Keratinocyte (primary cell): ENCODE measurements around the gene ZFP64. TPM values are rescaled to one million over a fixed set of nuclear protein-coding genes. Genes with fewer than 3 reads are reported as not detected.

Experiments
- DNase-seq: peaks from one replicate; pipeline ENCODE4 v3.0.0-alpha.2; 2011; ENCODE audit warnings: low read depth, missing footprints, low spot score
- FAIRE-seq: peaks from 2 replicates; lab custom pipeline; 2011; peaks lifted over from hg19 to GRCh38; lab: Jason Lieb, UNC
- H2AFZ ChIP-seq: 2 replicates; pipeline ENCODE4 v1.6.0; 2012; ENCODE audit warnings: low read length, control low read depth, inconsistent platforms; ENCODE audit not compliant: control insufficient read depth
- H3K27ac ChIP-seq: 2 replicates; pipeline ENCODE4 v1.5.1; 2011; ENCODE audit warnings: low read length; ENCODE audit not compliant: control insufficient read depth, insufficient read depth
- H3K27me3 ChIP-seq: 3 replicates; pipeline ENCODE4 v1.6.0; 2011; ENCODE audit warnings: low read length; ENCODE audit not compliant: control insufficient read depth, insufficient read depth; ENCODE audit errors: extremely low read depth
- H3K36me3 ChIP-seq, 2 experiments: 2 replicates in 1 of 2; 3 replicates in 1 of 2; pipeline ENCODE4 v1.5.1; 2011; ENCODE audit warnings: low read length in 2 of 2, mild to moderate bottlenecking in 1 of 2; ENCODE audit not compliant: control insufficient read depth in 2 of 2, insufficient read depth in 2 of 2; ENCODE audit errors: extremely low read depth in 1 of 2
- H3K4me1 ChIP-seq: 3 replicates; pipeline ENCODE4 v1.5.1; 2011; ENCODE audit warnings: low read length; ENCODE audit not compliant: control insufficient read depth, insufficient read depth; ENCODE audit errors: extremely low read depth
- H3K4me2 ChIP-seq: 3 replicates; pipeline ENCODE4 v1.6.0; 2011; ENCODE audit warnings: low read depth, low read length; ENCODE audit not compliant: control insufficient read depth, insufficient read depth; ENCODE audit errors: extremely low read depth
- H3K4me3 ChIP-seq, 3 experiments: fragments of 200-600 bp in 1 of 3; sonication (generic) in 1 of 3; 2 replicates in 2 of 3; 3 replicates in 1 of 3; pipeline ENCODE4 v1.5.1; 2011 to 2016; ENCODE audit warnings: low read length in 3 of 3, mild to moderate bottlenecking in 3 of 3, control low read depth in 2 of 3, inconsistent platforms in 1 of 3, low read depth in 1 of 3, mixed read lengths in 1 of 3, mixed run types in 1 of 3, moderate library complexity in 1 of 3; ENCODE audit not compliant: control insufficient read depth in 2 of 3, insufficient read depth in 2 of 3; ENCODE audit errors: extremely low read depth in 1 of 3
- H3K79me2 ChIP-seq: 2 replicates; pipeline ENCODE4 v1.6.0; 2012; ENCODE audit warnings: low read length; ENCODE audit not compliant: control insufficient read depth, insufficient read depth
- H3K9ac ChIP-seq: 3 replicates; pipeline ENCODE4 v1.6.0; 2011; ENCODE audit warnings: low read length; ENCODE audit not compliant: control insufficient read depth, insufficient read depth; ENCODE audit errors: extremely low read depth
- H3K9me1 ChIP-seq: 3 replicates; pipeline ENCODE4 v1.6.0; 2011; ENCODE audit warnings: low read length; ENCODE audit not compliant: control insufficient read depth, insufficient read depth; ENCODE audit errors: extremely low read depth
- H3K9me3 ChIP-seq: 2 replicates; pipeline ENCODE4 v1.5.1; 2012; ENCODE audit warnings: low read depth, low read length; ENCODE audit not compliant: control insufficient read depth
- H4K20me1 ChIP-seq: 3 replicates; pipeline ENCODE4 v1.6.0; 2011; ENCODE audit warnings: low read length; ENCODE audit not compliant: control insufficient read depth, insufficient read depth; ENCODE audit errors: extremely low read depth
- EZH2 ChIP-seq: IDR thresholded peaks from one replicate; pipeline ENCODE4 v1.6.1; 2012; ENCODE audit warnings: inconsistent platforms, mild to moderate bottlenecking, low read length, moderate library complexity
- dilution Hi-C: fragments of 300-500 bp; cut with MboI; formaldehyde crosslinking; loops from one replicate; pipeline ENCODE4 v1.7.0; 2020; ENCODE audit warnings: low sequenced_read_pairs; ENCODE audit not compliant: extremely low pct_ligation_motif_present
- polyA plus RNA-seq, 5 experiments: library from polyadenylated mRNA; depleted of rRNA in 3 of 5; stranded (reverse) in 3 of 5; stranded (forward) in 1 of 5; unstranded in 1 of 5; fragments of >200 nt; gene quantifications; 1 replicate in 1 of 5; 2 replicates in 3 of 5; 3 replicates in 1 of 5; pipeline versions ENCODE4 v1.2.1 to v1.2.3, GENCODE V29; 2011 to 2012; ENCODE audit warnings: missing spikeins in 2 of 5, low read depth in 1 of 5, low replicate concordance in 1 of 5
- TF ChIP-seq, protein P1 (sequence below), 3 experiments: IDR thresholded peaks in 1 of 3; conservative IDR thresholded peaks in 1 of 3; optimal IDR thresholded peaks in 1 of 3; 2 replicates in 2 of 3; 3 replicates in 1 of 3; pipeline versions ENCODE3 to v1.5.1; 2011; ENCODE audit warnings: low read length in 3 of 3, mild to moderate bottlenecking in 3 of 3, moderate library complexity in 2 of 3, control low read depth in 1 of 3, inconsistent platforms in 1 of 3; ENCODE audit not compliant: insufficient read depth in 2 of 3; ENCODE audit errors: extremely low read depth in 1 of 3

ZFP64 gene
- polyA plus RNA-seq, 1 donor (not counting 4 experiments of a cell fraction or from before 2014, with no cell fraction given) = 27.9 TPM

DNA sequence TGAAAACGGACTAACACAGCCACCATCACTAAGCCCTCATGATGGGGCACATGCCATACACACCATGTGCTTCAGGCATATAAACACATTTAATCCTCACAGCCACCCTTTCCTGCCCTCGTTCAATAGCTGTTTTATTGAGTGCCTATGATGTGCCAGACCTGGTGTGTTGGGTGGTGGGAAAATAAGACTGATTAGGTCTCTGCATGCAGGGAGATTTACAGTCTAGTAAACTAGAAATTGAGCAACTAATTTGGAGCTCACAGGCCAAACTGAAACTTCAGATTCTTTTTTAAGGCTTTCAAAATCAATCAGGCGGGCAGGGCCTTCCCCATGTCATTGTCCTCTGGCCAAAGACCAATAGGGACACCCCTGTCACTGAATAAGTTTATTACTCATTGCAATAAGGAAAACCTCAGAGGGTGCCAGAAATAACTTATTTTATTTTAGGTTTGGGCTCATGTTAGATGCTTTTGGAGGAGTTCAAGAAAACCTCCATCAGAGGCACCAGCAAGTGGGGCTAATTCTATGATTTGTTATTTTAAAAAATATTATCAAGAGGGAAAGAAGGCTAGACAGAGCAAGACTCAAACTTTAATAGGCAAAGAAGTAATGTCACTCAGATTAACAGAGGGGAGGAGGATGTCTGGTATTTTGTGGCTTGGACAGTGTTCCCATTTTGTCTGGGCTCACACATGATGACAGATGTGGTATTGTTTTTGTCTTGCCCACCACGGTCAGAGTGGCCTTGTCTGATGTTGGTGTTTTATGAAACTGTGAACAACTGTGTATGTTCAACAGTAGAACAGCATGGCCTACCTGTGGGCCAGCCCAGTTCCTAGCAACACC, 12.0 kb downstream of the ZFP64 start:
- no peak overlapping the region for H3K27ac ChIP-seq
- H3K9me1 ChIP-seq = no peaks in the 10 kb centered on the region
- dilution Hi-C loops = no loop called here
- H3K9me3 ChIP-seq = no peaks in the 10 kb centered on the region
- FAIRE-seq = no peak
- H2AFZ ChIP-seq = no peak overlapping the region
- no peak overlapping the region for H3K4me2 ChIP-seq
- TF ChIP-seq, protein P1, sequence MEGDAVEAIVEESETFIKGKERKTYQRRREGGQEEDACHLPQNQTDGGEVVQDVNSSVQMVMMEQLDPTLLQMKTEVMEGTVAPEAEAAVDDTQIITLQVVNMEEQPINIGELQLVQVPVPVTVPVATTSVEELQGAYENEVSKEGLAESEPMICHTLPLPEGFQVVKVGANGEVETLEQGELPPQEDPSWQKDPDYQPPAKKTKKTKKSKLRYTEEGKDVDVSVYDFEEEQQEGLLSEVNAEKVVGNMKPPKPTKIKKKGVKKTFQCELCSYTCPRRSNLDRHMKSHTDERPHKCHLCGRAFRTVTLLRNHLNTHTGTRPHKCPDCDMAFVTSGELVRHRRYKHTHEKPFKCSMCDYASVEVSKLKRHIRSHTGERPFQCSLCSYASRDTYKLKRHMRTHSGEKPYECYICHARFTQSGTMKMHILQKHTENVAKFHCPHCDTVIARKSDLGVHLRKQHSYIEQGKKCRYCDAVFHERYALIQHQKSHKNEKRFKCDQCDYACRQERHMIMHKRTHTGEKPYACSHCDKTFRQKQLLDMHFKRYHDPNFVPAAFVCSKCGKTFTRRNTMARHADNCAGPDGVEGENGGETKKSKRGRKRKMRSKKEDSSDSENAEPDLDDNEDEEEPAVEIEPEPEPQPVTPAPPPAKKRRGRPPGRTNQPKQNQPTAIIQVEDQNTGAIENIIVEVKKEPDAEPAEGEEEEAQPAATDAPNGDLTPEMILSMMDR (optimal IDR thresholded peaks at IDR 0.05 in 1 of 3, IDR thresholded peaks at IDR 0.05 in 1 of 3, conservative IDR thresholded peaks at IDR 0.05 in 1 of 3; ENCODE audit: extremely low read depth in 1 of 3, insufficient read depth in 2 of 3, low read length in 3 of 3) = no peak
- no peak for TF ChIP-seq EZH2
- H3K36me3 ChIP-seq = peaks cover 8% of the 10 kb centered on the region in 2 experiments
- no peak for DNase-seq
- no peaks in the 10 kb centered on the region for H3K79me2 ChIP-seq
- H3K4me3 ChIP-seq = no peak overlapping the region
- H3K27me3 ChIP-seq = no peaks in the 10 kb centered on the region
- H4K20me1 ChIP-seq = no peaks in the 10 kb centered on the region
- no peak overlapping the region for H3K9ac ChIP-seq
- H3K4me1 ChIP-seq = no peaks in the 10 kb centered on the region

DNA sequence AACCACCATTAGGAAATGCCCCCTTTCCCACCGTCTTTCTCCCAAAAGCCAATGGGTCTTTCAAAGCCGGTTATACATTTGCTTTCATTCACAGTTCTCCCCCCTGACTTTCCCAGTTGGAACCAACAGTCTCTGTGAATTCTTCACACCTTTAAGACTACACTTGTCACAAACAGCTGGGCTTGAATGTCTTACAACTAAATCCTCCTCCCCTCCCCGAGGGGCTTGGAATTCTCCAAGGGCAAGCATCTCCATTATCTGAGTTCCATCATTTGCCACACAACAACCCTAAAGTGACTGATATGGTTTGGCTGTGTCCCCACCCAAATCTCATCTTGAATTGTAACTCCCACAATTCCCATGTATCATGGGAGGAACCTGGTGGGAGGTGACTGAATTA, 12.9 kb downstream of the ZFP64 start:
- peaks cover 8 to 10% of the 10 kb centered on the region in 2 experiments for H3K36me3 ChIP-seq

More for the DNA sequence above, 12.9 kb downstream of the ZFP64 start:
- Histone ChIP-seq H3K79me2 (no peaks in the 10 kb centered on the region), H2AFZ (no peak overlapping the region), H3K9ac (no peak overlapping the region), H3K27me3 (no peaks in the 10 kb centered on the region), H3K27ac (no peak overlapping the region), H3K4me3 (no peak overlapping the region), H3K4me2 (no peak overlapping the region), H3K9me3 (no peaks in the 10 kb centered on the region), H3K9me1 (no peaks in the 10 kb centered on the region), H3K4me1 (no peaks in the 10 kb centered on the region), H4K20me1 (no peaks in the 10 kb centered on the region)
- FAIRE-seq (no peak), DNase-seq (no peak)
- TF ChIP-seq, protein P1 (optimal IDR thresholded peaks at IDR 0.05 in 1 of 3, IDR thresholded peaks at IDR 0.05 in 1 of 3, conservative IDR thresholded peaks at IDR 0.05 in 1 of 3; ENCODE audit: extremely low read depth in 1 of 3, insufficient read depth in 2 of 3, low read length in 3 of 3) = no peak
- no peak for TF ChIP-seq EZH2
- dilution Hi-C loops = no loop called here
